CD4-positive, alpha-beta T cell treated with Interleukin-12 subunit alpha and Interleukin-12 subunit beta, for 1 hour (primary cell): ENCODE measurements around the gene TMEM26.
"Not testable (repeated sequence)": the region's sequence is repeated elsewhere in the genome, so short reads cannot be mapped to it uniquely, and the experiment has no call there.

Experiments used
- DNase-seq: peaks from one replicate; pipeline ENCODE4 v3.0.0-alpha.2; 2020

TMEM26 gene

DNA sequence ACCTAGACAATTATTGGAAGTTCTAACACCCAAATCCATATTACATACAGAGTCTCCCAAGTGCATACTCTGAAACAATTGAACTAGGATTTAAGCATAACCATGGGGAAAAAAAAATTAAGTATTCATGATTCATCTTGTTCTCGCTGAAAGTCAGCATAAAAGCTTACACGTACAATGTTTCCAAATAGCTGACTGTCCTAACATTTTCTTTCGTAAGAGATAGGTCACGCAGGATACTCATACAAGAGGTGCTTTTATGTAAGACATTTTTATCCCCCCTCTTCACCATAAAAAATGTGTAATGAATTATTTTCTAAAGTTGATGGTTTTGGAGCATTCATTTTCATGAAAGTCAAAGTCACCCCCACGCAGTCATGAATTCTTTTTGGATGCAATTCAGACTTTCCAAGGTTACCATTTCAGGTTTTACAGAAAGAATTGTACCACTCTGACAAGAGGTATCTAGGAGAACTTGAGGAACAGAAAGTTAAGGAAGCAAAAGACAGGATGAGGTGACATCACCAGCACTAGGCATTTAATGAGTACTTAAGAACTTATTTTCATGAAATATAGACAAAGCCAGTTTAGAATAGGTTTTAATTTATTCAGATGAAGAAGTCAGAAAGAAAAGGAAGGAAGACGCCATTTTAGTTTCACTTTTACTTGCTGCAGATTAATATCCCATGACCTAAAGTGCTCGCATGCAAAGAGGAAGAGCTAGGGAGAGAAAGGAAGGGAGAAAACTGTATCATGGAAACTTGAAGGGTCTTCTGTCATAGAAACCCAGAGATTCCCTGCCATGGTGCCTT lies 55.8 kb downstream of the TMEM26 start:
- DNase-seq: peak; percentile 19

DNA sequence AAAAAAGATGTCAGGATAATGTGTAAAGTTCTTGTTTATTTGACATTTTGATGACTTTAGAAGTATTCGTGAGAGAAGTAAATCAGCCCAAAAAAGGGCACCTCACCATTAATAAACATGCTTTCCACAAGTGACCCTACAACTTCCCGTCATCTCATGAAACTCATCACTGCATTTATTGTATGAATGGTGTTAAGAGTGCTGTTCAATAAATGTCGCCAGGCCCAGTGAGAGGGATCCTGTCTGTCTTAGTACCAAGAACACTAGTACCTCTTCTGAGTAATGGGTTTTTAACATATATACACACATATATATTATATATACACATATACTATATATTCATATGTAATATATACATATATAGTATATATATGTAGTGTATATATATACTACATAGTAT lies 61.9 kb downstream of the TMEM26 start:
- no peak for DNase-seq

DNA sequence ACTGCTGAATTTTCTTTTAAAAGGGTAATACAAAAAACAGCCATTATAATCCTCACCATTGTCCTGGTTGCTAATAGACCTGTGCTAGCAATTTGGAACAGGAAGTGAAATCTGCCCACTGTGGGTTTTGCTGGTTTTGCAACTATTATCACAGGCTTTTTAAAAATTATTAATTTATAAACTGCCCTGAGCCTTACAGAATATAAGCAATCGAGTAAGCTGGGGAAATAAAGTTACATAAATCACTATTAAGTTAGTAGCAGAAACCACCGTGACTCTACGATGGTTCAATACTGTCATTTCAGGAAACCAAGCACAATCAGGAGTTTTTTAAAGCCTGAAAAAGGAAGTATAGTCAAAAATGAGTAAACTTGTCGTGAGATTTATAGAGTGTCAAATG lies 62.3 kb downstream of the TMEM26 start:
- DNase-seq: no peak

DNA sequence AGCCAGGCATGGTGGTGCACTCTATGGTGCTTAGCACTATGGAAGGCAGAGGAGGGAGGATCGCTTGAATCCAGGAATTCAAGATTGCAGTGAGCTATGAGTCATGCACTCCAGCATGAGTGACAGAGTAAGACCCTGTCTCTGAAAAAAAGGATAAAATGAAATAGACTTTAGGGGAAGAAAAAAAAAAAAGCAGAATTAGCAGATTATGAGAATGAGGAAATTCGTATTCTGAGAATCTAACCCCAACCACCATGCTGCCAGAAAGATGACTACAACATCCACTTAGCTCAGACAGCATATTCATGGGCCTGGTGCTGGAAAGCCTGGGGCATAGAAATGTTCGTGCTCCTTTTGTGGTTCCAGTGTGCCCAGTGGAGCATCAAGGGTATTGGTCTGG lies 63.3 kb downstream of the TMEM26 start:
- DNase-seq: no peak

DNA sequence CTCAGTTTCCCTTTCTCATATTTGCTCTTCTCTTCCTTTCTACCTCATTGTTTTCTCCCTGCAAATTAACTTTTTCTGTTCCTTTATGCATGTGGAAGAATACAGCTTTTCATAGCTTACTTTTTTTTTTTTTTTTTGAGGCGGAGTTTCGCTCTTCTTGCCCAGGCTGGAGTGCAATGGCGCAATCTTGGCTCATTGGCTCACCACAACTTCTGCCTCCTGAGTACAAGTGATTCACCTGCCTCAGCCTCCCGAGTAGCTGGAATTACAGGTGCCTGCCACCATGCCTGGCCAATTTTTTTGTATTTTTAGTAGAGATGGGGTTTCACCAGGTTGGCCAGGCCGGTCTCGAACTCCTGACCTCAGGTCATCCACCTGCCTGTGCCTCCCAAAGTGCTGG lies 64.2 kb downstream of the TMEM26 start:
- DNase-seq: not testable (repeated sequence)

DNA sequence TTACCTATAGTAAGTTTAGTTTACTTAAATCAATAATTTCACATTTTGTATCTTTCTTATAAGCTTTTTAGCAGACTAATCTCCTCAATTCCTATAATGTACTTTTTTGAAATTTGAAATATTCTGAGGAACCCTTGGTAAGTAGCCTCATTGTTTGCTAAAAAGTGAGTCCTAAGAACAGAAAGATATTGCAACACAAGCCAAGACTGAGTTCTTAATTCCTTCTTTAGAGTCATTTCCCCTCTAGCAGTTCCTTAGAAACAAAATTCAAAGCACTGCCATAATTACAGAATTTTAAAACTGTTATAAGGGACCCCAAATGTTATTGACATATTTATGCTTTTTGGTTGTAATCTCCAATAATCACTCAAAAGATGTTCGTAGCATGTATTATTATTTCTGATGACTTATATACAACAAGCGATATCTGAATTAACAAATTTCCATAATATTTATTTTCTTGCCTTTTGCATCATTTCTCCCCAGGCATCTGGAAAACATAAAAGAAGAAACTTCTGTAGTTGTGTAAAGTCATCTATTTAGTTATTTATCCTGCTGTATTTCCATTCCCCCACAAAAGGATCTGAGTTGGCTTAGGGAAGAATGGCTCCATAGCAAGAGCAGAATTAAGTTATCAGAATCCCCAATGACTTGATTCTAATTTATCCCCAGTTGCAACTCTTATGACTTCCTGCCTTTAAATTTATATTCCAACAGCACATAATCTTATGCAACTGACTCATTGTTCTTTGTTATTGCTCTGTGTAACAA lies 67.8 kb downstream of the TMEM26 start:
- no peak for DNase-seq

DNA sequence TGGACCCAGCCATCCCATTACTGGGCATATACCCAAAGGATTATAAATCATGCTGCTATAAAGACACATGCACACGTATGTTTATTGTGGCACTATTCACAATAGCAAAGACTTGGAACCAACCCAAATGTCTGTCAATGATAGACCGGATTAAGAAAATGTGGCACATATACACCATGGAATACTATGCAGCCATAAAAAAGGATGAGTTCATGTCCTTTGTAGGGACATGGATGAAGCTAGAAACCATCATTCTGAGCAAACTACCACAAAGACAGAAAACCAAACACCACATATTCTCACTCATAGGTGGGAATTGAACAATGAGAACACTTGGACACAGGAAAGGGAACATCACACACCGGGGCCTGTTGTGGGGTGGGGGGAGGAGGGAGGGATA lies 72.0 kb downstream of the TMEM26 start:
- DNase-seq: not testable (repeated sequence)

DNA sequence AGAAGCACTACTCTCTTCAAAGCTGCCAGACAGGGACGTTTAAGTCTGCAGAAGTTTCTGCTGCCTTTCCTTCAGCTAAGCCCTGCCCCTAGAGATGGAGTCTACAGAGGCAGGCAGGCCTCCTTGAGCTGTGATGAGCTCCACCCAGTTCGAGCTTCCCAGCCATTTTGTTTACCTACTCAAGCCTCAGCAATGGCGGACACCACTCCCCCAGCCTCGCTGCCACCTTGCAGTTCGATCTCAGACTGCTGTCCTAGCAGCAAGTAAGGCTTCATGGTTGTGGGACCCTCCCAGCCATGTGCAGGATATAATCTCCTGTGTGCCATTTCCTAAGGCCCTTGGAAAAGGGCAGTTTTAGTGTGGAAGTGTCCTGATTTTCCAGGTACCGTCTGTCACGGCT lies 74.3 kb downstream of the TMEM26 start:
- no peak for DNase-seq

DNA sequence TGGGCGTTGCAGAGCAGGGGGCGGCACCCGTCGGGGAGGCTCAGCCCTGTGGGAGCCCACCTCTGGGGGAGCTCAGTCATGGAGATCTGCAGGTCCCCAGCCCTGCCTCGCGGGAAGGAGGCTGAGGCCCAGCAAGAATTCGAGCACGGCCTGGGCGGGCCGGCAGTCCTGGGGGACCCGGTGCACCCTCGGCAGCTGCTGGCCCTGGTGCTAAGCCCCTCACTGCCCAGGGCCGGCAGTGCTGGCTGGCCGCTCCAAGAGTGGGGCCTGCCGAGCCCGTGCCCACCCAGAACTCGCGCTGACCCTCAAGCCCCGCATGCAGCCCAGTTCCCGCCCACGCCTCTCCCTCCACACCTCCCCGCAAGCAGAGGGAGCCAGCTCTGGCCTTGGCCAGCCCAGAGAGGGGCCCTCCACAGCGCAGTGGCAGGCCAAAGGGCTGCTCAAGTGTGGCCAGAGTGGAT lies 76.2 kb downstream of the TMEM26 start:
- no peak for DNase-seq

DNA sequence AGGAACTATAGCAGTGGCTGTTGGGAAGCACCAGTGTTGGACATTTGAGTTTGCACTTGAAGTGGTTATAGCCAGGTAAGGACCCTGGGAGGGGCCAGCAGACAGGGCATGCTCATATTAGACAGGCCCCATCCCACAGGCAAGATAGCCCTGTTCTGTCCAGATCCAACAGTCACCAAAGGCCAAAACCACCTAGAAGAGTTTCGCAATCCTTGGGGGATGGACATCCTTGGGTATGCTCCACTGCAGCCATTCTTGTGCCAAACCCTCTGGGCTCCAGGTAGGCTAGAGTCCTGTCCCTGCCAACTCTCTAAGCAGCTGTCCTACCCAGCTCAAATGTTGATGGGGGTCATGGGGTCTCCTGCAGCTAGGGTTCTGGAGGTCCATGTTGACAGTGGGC lies 76.8 kb downstream of the TMEM26 start:
- no peak for DNase-seq

DNA sequence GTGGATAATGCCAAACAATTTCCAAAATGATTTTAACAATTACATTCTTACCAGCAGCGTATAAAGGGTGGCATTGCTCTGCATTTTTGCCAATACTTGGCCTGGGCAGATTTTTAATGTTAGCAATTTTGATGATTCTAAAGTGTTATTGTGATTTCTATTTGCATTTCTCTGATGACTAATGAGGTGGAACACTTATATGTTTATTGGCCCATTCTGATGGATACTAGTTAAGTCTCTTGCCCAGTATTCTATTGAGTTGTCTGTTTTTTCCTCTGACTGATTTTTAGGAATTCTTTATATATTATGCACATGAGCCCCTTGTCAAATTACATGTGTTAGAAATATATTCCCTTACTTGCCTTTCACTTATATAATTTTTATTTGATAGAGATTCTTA lies 86.8 kb downstream of the TMEM26 start:
- DNase-seq: no peak

DNA sequence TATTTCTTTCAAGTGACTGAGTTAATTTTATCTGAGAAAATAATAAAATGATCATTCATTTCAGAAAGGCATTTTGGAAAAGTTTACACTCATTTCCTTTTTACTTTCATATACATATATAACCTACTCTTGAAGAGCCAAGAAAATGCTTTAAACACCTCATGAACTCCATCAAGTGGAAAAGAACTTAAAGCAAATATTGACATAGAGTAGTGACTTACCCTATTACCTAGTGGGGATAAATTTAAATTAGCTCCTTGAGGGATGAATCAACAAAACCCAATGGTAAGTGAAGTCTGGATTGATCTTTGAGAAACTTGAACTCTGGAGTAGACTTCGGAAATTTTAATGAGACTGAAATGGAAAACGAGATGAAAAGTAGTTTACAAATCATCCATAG lies 88.6 kb downstream of the TMEM26 start:
- no peak for DNase-seq

DNA sequence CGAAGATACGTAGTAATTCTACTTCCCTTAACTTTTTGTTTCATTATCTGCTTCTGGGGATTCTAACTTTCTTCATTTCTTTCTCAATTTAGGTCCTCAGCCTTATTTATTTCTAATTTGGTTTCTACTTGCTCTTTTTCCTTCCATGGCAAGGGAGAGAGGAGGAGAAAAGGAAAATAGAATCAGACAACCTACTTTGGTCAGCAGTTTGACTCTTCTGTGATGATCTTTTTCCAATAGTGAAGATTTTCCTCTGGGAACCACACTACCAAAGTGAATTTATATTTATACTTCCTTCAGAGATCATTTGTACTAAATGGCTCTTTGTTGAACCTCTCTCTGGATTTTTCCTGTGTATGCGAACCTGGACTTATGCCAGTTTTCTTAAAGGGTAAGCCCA lies 90.2 kb downstream of the TMEM26 start:
- no peak for DNase-seq

DNA sequence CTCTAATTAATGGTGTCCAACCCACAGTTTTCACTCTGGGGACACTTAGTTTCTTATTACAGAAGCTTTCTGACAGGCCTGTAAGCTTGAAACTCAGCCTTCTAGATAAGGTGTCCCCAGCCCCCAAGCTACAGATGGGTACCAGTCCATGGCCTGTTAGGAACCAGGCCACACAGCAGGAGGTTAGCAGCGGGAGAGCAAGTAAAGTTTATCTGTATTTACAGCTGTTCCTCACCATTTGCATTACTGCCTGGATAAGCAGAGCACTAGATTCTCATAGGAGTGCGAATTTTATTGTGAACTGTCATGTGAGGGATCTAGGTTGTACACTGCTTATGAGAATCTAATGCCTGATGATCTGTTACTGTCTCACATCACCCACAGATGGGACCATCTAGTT lies 93.7 kb downstream of the TMEM26 start:
- no peak for DNase-seq

DNA sequence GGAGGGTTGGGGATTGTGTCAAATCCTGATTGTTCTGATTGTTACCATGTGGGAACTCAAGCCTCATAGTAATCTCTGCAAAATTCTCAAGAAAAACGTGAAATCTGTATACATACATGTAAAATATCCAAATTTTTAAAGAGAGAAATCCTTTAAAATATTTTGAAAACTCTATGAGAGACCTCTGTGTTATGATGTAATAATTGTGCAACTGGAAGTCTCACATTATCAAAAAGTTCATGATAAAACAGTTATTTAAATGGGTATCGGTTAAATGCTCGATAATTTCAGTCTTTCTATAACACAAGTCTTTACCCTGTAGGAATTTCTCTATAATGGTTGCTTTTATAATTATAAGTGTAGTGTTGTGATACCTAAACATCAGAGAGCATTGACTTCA lies 95.5 kb downstream of the TMEM26 start:
- DNase-seq: no peak
